Duodenal mucosa (tissue), 2 donors: ENCODE results near the gene PODXL2.

ENCODE experiments used
- H3K27ac ChIP-seq: one replicate; pipeline ENCODE4 v1.7.0; 2013; ENCODE audit warnings: low read depth, low read length
- H3K27me3 ChIP-seq, 2 donors: one replicate each; pipeline ENCODE4 v1.7.0; 2013; ENCODE audit warnings: low read length in 2 of 2, control low read depth in 1 of 2; ENCODE audit not compliant: insufficient read depth in 2 of 2, control insufficient read depth in 1 of 2
- H3K36me3 ChIP-seq, 2 donors: one replicate each; pipeline ENCODE4 v1.7.0; 2013; ENCODE audit warnings: low read length in 2 of 2, control low read depth in 1 of 2; ENCODE audit not compliant: insufficient read depth in 2 of 2, control insufficient read depth in 1 of 2
- H3K4me1 ChIP-seq, 2 donors: one replicate each; pipeline ENCODE4 v1.7.0; 2013; ENCODE audit warnings: low read length in 2 of 2, control low read depth in 1 of 2; ENCODE audit not compliant: insufficient read depth in 2 of 2, control insufficient read depth in 1 of 2
- H3K4me3 ChIP-seq, 2 donors: one replicate each; pipeline ENCODE4 v1.7.0; 2013; ENCODE audit warnings: low read length in 2 of 2, low read depth in 1 of 2
- H3K9ac ChIP-seq, 2 donors: one replicate each; pipeline ENCODE4 v1.7.0; 2013; ENCODE audit warnings: low read length in 2 of 2, low read depth in 1 of 2
- H3K9me3 ChIP-seq, 2 donors: one replicate each; pipeline ENCODE4 v1.7.0; 2013; ENCODE audit warnings: low read length in 2 of 2, control low read depth in 1 of 2; ENCODE audit not compliant: control insufficient read depth in 1 of 2

The PODXL2 gene

GRCh38 chr3:127688416-127689265 lies 59.7 kb downstream of the PODXL2 start:
- no peak overlapping the region for H3K27ac ChIP-seq
- H3K9me3 ChIP-seq = no peaks in the 10 kb centered on the region
- H3K4me3 ChIP-seq = no peak overlapping the region
- H3K27me3 ChIP-seq = no peaks in the 10 kb centered on the region
- no peaks in the 10 kb centered on the region for H3K4me1 ChIP-seq
- no peak overlapping the region for H3K9ac ChIP-seq
- peaks cover 9 to 16% of the 10 kb centered on the region in 2 donors for H3K36me3 ChIP-seq

DNA sequence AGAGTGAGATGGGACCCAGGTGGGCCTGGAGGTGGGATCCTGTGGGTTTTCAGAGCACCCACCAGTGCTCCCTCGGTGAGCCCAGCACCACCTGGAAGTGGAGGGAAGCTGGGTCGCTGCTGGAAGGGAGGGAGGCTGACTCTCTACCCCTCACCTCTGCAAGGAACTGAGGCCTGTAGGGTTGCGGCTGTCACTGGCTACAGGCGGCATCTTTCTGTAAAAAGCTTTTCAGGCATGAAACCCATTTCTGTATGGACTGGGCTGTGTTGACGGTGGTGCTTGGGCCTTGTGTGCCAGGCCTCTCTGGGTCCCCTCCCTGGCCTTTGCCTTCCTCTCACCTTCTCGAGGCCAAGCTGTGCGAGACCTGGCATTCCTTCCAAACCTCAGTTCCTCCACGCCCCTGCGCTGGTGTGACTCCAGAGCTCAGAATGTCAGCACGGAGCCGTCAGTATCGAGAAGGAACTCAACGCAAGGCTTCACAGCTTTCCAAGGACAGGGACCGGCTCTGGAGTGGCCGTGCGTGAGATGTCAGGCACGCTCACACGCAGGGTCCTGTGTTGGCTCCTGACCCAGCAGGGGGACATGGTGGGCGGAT lies 60.4 kb downstream of the PODXL2 start:
- no peaks in the 10 kb centered on the region for H3K4me1 ChIP-seq
- H3K27me3 ChIP-seq = no peaks in the 10 kb centered on the region
- H3K27ac ChIP-seq = no peak overlapping the region
- no peak overlapping the region for H3K4me3 ChIP-seq
- peaks cover 9 to 16% of the 10 kb centered on the region in 2 donors for H3K36me3 ChIP-seq
- no peak overlapping the region for H3K9ac ChIP-seq
- H3K9me3 ChIP-seq = no peaks in the 10 kb centered on the region

DNA sequence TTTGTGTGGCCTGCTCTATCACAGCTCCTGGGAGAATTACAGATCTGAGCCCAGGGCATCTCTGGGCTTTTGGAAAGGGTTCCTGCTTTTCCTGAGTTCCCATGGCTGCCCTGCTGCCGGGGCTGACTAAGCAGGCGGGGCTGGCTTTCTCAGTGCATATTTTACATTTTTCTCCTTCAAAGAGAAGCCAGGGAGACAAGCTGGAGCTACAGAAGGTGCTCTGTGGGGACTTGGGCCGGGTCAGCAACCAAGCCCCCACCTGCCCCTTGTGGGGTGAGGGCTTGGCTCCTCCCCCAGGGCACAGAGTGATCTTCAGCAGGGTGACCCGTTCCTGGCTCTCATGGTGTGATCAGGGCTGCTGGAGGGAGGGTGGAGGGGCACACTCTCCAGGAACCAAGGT lies 61.1 kb downstream of the PODXL2 start:
- H3K9ac ChIP-seq = no peak overlapping the region
- H3K4me1 ChIP-seq = no peaks in the 10 kb centered on the region
- H3K4me3 ChIP-seq = no peak overlapping the region
- H3K9me3 ChIP-seq = no peaks in the 10 kb centered on the region
- no peak overlapping the region for H3K27ac ChIP-seq
- H3K36me3 ChIP-seq = peaks cover 9 to 16% of the 10 kb centered on the region in 2 donors
- no peaks in the 10 kb centered on the region for H3K27me3 ChIP-seq

DNA sequence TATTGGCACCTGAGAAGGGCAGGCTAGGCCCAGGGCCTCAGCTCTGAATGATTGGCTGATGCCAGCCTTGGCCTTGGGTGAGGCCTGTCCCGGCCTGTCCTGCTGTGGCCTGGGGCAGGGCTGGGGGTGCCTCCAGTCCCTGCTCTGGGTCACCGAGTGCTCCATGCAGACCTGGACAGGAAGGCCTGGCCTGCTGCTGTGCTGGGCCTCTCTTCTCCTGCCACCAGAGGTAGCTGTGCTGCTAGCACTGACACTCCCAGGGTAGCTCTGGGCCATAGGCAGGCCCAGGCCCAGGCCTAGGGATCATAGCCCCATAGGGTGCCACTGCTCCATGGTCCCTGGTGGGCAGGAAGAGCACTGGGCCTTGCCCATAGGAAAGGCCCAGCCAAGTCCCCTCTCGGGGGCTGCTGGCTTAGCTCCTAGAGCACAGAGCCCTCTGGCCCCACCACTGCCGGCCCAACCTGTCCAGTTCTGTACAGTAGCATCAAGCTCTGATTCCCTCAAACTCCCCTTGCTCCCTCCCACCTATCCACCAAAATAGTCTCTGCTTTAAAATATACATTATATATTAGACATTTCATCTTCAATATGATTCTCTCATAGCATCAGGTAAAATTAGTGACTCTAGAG lies 62.0 kb downstream of the PODXL2 start:
- Histone ChIP-seq H3K27ac (no peak overlapping the region), H3K9me3 (no peaks in the 10 kb centered on the region), H3K9ac (no peak overlapping the region), H3K4me1 (no peaks in the 10 kb centered on the region), H3K4me3 (no peak overlapping the region), H3K36me3 (peaks cover 9 to 16% of the 10 kb centered on the region in 2 donors), H3K27me3 (no peaks in the 10 kb centered on the region)

DNA sequence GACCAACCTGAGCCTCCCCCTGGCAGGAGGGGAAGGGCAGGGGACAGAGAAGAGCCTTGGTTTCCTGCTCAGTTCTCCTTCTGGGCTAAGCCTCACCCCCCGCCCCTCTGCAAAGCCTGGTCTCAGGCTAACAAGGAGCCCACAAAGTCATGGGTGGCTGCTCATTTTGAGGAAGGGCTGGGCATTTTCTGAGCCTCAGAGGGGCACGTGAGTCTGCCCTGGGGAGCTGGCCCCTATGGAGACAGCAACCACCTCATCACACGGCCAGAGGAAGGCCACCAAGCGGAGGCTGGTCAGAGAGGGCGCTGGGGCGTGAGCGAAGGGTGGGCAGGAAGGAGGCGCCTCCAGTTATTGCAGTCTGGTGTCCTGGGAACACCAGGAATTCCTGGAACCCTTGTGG lies 62.5 kb downstream of the PODXL2 start:
- no peak overlapping the region for H3K9ac ChIP-seq
- peaks cover 0 to 1% of the 10 kb centered on the region in 2 donors for H3K4me1 ChIP-seq
- no peaks in the 10 kb centered on the region for H3K9me3 ChIP-seq
- H3K27me3 ChIP-seq = no peaks in the 10 kb centered on the region
- H3K36me3 ChIP-seq = peaks cover 9 to 16% of the 10 kb centered on the region in 2 donors
- no peak overlapping the region for H3K4me3 ChIP-seq
- H3K27ac ChIP-seq = no peak overlapping the region

DNA sequence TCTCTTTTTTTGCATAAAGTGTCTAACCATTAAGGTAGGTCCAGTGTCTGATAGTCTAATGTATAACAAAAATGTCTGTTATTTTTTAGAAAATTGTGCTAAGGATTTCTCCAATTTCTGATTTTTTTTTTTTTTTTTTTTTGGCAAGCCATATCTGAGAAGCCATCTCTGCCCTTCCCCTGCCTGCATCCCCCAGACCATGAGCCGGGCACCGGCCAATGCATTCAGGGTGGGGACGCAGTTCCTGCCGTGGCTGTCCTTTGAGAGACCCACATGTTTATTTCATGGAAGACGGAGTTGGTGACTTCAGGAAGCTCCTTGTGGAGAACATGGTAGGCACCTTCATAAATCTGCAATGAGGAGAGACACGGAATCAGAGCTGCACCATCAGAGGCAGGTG lies 63.0 kb downstream of the PODXL2 start:
- no peaks in the 10 kb centered on the region for H3K9me3 ChIP-seq
- peaks cover 9 to 16% of the 10 kb centered on the region in 2 donors for H3K36me3 ChIP-seq
- no peak overlapping the region for H3K4me3 ChIP-seq
- H3K4me1 ChIP-seq = peaks cover 5 to 6% of the 10 kb centered on the region in 2 donors
- H3K27me3 ChIP-seq = no peaks in the 10 kb centered on the region
- H3K9ac ChIP-seq = no peak overlapping the region
- no peak overlapping the region for H3K27ac ChIP-seq

DNA sequence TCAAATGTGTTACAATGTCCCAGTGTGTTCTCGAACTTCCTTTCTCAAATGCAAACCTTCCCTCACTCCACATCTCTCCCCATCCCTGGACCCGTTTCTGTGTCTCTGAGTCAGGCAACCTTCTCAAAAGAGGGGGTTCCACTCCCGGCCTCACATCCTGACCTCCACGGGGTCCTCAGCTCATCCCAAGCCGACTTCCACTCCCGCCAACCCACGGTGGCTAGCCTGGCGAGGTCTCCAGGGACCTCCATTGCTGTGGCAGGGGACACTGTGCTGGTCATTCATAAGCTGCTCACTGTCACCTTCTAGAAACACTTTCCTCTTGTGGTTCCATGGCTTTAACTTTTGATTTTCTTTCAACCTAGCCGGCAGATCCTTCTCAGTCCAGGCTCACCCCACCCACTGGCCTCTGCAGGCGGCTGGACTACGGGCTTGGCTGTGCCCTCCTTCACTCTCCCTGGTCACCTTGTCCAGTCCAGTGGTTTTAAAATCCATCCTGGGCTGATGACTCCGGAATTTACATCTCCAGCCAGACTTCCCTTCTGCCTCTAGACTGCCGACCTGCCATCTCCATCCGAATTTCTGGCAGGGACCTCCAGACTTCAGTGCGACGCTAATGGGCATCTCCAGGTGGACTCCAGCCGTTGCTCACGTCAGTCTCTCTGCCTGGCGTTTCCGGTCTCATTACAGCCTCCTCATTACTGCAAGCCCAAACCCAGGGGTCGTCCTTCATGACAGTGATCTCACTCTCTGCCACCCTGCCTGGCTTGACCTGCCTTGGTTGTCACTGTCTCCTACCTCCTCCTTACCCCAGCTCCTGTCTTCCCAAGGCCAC lies 63.7 kb downstream of the PODXL2 start:
- Histone ChIP-seq H3K27ac (no peak overlapping the region), H3K4me3 (no peak overlapping the region), H3K4me1 (peaks cover 12% of the 10 kb centered on the region in 2 donors)

DNA sequence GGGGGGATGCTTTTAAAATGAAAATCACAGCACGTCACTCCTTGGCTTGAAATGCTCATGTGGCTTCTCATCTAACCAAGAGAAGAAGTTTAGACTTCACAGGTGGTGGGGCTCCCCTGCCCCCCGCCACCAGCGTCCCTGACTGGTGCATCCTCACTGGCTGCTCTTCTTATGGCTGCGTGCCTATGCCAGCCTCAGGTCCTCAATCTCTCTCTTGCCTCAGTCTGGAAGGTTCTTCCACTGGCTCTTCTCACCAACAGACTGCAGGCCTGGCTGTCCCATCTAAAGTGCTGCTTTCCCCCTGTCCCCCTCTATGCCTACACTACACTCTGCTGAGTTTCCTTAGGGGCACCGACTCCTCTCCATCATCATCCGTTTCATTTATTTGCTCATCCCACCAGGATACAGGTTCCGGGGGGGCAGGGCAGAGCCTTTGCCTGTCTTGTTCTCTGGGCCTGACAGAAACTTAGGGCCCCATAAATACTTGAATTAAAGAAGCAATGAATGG lies 64.4 kb downstream of the PODXL2 start:
- Histone ChIP-seq H3K27me3 (no peaks in the 10 kb centered on the region), H3K27ac (no peak overlapping the region), H3K4me1 (peaks cover 17% of the 10 kb centered on the region in 2 donors), H3K36me3 (peaks cover 9 to 16% of the 10 kb centered on the region in 2 donors), H3K9me3 (no peaks in the 10 kb centered on the region), H3K9ac (no peak overlapping the region), H3K4me3 (no peak overlapping the region)

More for the DNA sequence above, 63.7 kb downstream of the PODXL2 start:
- peaks cover 9 to 16% of the 10 kb centered on the region in 2 donors for H3K36me3 ChIP-seq
- no peak overlapping the region for H3K9ac ChIP-seq
- H3K27me3 ChIP-seq = no peaks in the 10 kb centered on the region
- H3K9me3 ChIP-seq = no peaks in the 10 kb centered on the region

DNA sequence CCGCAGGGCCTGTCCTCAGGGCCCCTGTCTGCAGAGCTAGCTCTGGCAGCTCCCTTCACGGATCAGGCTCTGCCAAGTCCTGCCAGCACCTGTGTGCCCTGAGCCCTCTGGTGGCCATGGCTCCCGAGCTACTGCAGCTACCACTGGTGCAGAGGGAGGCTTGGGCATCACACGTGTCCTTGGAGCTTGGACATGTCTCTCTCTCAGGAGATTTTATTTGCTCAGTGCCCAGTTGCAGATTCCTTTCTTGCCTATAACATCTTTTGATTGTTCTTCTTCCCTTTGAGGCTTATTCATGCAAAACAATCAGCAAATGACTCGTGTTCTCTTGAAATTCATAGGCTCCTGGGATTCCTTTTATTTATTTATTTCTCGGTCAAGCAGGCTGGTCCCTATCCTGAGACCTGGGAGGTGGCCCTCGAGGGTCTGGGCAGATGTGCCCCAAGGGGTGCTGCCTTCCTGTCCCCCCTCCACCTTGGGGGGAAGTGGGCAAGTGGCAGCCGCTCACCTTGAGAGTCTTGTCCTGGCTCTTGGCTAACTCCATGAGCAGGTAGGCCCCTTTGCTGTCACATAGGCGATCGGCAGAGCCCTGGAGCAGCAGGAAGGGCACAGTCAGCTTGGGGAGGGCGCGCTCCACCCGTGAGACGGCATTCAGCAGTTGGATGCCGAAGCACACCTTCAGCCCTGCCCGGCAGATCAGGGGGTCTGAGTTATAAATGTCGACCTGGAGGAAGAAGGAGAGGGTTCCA lies 65.7 kb downstream of the PODXL2 start:
- Histone ChIP-seq H3K9me3 (no peaks in the 10 kb centered on the region), H3K27me3 (no peaks in the 10 kb centered on the region), H3K9ac (no peak overlapping the region), H3K27ac (no peak overlapping the region), H3K36me3 (peaks cover 9 to 19% of the 10 kb centered on the region in 2 donors), H3K4me3 (no peak overlapping the region), H3K4me1 (peaks cover 20 to 25% of the 10 kb centered on the region in 2 donors)
